ENCODE measurements around the gene ADARB2.

The ADARB2 gene

DNA sequence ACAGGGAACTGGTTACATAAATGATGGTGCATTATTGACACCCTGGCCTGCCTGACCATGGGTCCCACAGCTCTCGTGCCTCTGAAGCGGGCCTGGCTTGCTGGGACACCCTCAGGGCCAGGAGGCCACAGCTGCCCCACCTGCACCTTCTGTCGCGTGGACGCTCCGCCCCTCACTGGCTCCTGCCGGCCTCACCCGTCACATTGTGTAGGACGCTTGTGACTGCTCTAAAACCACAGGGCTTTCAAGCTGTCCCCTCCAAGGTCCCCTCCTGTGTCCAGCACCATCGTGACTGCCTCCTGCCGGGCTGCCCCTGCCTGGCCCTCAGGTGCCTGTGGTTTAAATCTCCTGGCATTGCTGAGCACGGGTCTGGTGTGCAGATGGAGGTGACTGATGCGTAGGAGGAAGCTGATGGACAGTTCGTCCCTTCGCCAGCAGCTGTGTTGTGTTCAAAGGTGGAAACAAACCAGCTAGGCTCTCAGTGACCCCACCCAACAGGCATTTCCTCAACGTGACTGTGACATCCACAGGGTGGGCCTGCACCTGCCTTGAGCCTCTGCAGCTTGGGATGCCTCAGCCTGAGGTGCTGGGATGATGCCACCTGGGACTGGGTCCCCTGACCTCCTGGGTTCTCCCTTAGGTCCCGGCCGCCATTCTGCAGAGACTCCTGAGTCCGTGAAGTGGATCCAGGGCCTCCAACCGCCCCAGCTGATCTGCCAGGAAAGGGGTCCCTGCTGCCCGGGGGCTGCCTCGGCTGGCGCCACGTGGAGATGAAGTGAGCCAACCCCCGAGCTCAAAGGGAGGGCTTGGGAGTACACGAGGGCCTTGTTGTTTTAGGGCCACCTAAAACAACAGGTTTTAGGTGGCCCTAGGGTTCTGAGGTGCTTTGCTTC is 532.6 kb downstream of the ADARB2 start:
- H3K4me3 ChIP-seq (ENCODE audit: low read depth, low read length): no peak overlapping the region
- TF ChIP-seq, protein P1, sequence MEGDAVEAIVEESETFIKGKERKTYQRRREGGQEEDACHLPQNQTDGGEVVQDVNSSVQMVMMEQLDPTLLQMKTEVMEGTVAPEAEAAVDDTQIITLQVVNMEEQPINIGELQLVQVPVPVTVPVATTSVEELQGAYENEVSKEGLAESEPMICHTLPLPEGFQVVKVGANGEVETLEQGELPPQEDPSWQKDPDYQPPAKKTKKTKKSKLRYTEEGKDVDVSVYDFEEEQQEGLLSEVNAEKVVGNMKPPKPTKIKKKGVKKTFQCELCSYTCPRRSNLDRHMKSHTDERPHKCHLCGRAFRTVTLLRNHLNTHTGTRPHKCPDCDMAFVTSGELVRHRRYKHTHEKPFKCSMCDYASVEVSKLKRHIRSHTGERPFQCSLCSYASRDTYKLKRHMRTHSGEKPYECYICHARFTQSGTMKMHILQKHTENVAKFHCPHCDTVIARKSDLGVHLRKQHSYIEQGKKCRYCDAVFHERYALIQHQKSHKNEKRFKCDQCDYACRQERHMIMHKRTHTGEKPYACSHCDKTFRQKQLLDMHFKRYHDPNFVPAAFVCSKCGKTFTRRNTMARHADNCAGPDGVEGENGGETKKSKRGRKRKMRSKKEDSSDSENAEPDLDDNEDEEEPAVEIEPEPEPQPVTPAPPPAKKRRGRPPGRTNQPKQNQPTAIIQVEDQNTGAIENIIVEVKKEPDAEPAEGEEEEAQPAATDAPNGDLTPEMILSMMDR (IDR thresholded peaks at IDR 0.05; ENCODE audit: low read depth, low read length): no peak

DNA sequence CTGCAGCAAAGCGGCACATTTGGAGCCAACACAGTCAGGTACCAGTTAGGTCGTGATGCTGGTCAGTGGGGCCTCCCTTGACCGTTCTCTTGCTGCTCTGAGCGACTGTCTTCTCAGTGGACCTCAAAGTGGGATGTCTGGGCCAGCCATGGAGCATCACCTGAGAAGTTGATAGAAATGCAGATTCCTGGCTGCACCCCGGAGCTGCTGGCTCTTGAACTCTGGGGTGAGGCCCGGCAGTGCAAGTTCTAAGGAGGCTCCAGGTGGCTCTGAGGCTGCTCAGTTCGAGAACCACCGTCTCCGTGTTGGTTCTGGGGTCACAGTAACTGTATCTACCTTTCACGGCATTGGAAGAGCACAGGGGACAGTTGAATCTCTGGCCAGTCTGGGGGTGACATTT is 533.6 kb downstream of the ADARB2 start:
- TF ChIP-seq, protein P1 (IDR thresholded peaks at IDR 0.05; ENCODE audit: low read depth, low read length): no peak
- no peak overlapping the region for H3K4me3 ChIP-seq (ENCODE audit: low read depth, low read length)

DNA sequence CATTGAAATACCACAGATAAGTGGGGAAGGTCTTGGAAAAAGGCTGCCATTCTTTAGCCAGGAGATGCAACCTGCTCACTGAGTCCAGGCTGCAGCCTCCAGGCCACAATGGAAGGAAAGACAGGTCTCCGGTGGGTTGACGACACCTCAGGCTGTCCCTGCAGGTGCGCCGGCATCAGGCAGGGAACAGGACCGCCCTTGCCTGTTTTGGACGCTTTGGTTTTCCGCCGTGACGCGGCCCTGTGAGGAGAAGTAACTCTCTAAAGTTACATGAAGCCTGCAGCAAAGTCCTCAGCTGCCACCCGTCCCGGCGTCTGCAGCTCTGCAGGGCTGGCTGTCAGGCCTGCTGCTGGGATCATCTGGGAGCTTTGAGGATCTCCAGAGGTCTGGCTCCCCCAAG is 534.1 kb downstream of the ADARB2 start:
- no peak overlapping the region for H3K4me3 ChIP-seq (ENCODE audit: low read depth, low read length)
- TF ChIP-seq, protein P1 (IDR thresholded peaks at IDR 0.05; ENCODE audit: low read depth, low read length): no peak

DNA sequence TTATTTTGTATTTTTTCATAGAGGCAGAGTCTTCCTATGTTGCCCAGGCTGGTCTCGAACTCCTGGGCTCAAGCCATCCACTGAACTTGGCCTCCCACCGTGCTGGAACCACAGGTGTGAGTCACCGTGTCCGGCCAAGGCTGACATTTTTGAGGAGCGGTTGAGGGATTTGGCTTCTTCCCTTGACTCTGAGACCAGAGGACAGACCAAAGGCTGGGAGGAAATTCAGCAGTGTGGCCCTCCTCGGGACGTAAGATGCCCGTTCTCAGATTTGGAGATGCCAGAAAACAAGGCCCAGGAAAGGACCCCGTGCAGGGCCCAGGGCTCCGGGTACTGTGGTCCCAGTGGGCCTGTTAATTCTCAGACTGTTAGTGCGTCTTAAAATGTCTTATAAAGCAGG is 535.0 kb downstream of the ADARB2 start:
- H3K4me3 ChIP-seq (ENCODE audit: low read depth, low read length): no peak overlapping the region
- TF ChIP-seq, protein P1 (IDR thresholded peaks at IDR 0.05; ENCODE audit: low read depth, low read length): no peak

DNA sequence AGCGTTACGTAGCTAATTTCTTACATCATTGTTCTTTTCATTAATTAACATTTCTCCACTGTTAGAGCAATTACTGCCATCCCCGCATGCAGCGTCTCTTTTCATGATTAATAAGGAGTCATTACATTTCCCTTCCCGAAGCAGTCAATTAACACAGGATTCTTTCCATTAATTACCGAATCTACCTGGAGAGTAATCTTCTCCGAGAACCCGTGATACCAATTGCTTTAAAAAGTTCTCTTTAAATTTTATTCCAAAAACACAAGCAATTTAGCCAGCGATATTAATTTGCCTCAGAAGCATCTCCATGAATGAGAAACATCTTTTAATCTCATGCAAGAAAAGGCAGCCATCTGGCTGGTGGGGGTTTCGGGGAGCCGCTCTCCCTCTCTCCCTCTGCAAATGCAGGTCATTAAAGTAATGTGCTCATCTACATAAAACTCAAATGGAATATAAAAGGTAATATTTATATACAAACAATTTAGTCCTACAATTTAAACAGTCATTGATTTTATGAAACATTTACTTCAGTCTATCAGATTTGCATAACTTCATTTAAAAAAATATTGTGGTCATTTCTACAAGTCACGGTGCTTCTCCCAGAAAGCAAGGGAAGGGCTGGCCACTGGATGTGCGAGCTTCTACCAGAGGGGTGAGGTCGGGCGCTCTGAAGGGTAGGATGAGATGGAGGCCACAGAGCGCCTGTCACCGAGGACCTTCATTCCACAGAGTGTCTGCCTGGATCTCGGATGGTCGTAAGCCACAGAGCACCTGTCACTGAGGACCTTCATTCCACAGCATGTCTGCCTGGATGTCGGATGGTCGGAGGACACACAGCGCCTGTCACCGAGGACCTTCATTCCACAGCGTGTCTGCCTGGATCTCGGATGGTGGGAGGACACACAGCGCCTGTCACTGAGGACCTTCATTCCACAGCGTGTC is 536.2 kb downstream of the ADARB2 start:
- TF ChIP-seq, protein P1 (IDR thresholded peaks at IDR 0.05; ENCODE audit: low read depth, low read length): no peak
- no peak overlapping the region for H3K4me3 ChIP-seq (ENCODE audit: low read depth, low read length)

DNA sequence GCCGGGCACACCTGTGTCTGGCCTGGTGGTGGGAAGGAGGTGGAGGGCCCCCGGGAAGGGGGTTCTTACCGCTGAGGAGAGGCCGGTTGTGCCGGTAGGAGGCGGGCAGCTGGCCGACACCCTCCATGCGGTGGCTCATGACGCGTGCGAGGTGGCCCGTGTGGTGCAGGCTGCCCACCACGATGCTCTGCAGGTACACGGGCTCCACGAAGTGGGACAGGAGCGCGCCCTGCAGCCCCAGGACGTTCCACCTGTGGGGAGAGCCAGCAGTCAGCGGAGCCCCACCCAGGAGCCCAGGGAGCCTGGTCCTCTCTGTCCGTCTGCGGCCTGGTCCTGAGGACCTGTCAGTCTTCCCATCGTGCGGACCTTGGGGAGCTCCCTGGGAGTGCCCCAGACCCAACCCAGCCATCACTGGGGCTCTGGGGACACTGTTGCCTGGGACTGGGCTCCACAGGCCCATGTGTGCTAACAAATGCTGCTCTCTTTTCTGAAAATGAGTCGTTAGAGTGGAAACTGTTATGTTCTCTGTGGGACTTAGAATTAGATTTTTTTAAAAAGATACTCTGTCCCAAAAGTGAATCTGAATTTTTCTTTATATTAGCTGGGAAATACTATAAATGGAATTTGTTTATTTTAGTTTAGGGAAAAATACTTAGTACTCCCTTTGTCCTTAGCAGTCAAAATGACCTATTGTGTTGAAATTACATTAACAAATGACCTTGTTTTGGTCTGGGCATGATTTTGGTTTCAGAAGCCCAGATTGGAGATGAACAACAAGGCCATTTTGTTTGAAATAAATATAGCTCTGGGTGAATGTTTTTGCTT is 537.2 kb downstream of the ADARB2 start:
- no peak overlapping the region for H3K4me3 ChIP-seq (ENCODE audit: low read depth, low read length)
- TF ChIP-seq, protein P1 (IDR thresholded peaks at IDR 0.05; ENCODE audit: low read depth, low read length): no peak
